CD4-positive, alpha-beta T cell treated with Interleukin-1 beta for 1 hour (primary cell): Measurements from ENCODE around the gene CYP2D6.
"Not testable (repeated sequence)": the region's sequence is repeated elsewhere in the genome, so short reads cannot be mapped to it uniquely, and the experiment has no call there.

Experiments used
- DNase-seq, 2 donors: peaks; one replicate each; pipeline ENCODE4 v3.0.0-alpha.2; 2020 to 2022

Gene CYP2D6

DNA sequence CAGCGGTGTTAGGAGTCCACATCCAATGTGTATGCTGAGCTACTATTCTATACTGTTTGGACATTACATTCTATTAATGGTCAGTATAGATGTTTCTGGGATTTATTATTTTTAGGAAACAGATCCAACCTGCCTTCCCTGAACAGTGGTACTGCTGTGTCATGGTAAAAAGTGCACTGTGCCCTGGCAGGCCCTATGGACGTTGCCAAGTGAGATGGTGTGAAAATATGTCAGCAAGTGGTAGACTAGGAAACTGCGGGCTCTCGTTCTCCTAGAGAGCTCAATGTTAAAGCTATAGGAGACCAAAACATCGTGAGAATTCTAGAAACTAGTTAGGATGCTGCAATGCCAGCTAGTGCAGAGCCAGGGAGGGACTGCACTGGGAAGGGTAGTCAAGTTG, 26.0 kb upstream of the CYP2D6 start:
- no peak for DNase-seq

DNA sequence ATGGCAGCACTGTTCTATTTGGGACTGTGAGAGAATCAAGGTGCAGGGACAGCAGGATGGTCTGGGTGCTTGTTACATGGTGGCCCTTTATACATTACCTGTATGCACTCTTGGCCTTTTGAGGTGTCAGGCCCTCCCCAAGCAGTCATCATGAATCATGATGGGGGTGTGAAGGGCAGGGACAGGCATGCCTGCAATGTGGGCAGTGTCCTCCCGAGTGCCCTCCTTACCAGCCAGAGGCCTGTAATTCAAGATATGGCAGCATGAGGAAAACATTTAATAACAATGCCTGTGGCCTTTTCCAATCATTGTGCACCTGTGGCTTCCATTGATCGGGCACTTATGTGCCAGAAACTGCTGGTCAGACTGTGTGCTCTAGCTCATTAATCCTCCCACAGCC, 25.5 kb upstream of the CYP2D6 start:
- DNase-seq = no peak

DNA sequence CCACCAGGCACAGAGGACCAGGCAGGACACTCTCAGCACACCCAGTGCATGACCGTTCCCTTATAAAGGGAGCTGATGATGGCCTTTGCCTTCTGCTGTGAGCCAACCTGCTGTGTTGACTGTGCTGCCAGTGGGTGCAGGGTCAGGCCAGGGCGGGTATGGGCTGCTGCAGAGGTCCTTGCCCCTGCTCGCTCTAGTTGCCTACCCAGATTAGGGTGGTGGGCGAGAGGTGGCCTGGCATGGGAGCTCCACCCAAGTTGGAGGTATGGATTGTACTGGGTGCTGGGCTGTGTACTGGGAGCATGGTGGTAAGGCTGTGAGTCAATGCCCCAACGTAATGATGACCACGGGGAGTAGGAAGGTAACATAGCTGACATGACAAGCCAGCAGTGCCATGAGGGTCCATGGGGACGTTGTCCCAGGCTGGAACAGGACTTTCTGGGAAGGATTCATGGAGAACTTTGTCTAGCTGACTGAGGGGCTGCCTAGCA, 24.5 kb upstream of the CYP2D6 start:
- DNase-seq = no peak

DNA sequence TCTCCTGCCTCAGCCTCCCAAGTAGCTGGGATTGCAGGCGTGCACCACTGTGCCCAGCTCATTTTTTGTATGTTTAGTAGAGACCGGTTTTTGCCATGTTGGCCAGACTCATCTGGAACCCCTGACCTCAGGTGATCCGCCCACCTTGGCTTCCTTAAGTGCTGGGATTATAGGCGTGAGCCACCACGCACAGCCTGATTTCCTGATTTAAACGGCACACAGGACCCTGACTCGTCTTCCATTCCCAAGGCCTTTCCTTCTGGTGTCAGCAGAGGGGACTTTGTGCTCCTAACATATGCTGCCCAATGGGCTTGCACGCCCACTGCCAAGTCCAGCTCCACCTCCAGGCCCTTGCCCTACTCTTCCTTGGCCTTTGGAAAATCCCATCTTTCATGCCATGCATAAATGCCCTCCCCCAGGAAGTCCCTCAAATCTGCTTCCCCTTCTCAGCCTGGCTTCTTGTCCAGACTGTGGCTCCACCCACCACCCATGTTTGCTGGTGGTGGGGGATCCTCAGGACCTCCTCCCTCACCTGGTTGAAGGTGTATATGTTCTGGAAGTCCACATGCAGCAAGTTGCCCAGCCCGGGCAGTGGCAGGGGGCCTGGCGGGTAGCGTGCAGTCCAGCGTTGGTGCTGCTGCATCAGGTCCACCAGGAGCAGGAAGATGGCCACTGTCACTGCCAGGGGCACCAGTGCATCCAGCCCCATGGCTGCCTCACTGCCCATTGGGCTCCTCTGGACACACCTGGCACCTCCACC, 23.9 kb upstream of the CYP2D6 start:
- no peak for DNase-seq

DNA sequence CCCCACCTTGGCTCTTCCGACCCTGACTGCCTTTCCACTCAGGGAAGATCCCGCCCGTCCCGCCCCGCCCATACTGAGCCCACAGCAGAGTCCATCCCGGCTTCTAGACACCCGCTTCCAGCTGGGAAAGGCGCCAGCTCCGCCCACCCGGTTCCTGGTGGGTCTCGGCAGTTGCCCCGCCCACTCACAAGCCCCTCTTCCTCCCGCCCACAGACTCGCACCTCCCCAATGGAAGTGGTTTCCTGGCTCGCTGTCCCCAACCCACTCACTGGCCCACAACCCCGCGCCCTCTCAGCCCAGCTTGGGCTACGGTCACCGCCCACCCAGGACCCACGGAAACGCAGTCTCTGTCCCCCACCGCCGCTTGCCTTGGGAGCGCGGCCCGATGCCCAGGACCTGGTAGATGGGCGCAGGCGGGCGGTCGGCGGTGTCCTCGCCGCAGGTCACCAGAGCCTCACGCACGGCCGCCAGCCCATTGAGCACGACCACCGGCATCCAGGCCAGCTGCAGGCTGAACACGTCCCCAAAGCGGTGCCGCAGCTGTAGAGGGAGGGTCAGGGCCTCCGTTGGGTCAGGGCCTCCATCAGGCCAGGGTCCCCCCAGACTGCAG, 22.2 kb upstream of the CYP2D6 start:
- no peak for DNase-seq

DNA sequence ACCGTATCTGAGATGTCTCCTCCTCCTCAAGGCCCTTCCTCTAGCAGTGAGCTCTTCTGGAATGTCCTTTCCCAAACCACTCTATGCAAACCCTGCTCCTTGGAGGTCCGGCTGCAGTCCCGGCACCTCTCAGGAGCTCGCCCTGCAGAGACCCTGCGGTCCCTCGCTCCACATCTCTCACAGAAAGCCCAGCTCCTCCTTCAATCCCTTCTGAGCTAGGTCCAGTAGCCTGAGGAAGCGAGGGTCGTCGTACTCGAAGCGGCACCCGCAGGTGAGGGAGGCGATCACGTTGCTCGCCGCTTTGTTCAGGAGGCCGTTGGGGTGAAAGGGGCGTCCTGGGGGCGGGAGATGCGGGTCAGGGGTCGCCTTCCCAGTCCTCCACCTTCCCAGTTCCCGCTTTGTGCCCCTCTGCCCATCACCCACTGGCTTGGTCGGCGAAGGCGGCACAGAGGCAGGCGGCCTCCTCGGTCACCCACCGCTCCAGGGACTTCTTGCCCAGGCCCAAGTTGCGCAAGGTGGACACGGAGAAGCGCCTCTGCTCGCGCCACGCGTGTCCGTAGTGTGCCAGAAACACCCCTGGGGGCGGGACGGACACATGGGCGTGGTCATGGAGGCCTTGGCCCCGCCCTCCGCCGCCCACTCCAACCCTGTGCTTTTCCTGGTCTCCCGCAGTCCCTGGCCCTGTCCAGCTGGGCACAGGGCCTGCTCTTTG, 21.5 kb upstream of the CYP2D6 start:
- no peak for DNase-seq

DNA sequence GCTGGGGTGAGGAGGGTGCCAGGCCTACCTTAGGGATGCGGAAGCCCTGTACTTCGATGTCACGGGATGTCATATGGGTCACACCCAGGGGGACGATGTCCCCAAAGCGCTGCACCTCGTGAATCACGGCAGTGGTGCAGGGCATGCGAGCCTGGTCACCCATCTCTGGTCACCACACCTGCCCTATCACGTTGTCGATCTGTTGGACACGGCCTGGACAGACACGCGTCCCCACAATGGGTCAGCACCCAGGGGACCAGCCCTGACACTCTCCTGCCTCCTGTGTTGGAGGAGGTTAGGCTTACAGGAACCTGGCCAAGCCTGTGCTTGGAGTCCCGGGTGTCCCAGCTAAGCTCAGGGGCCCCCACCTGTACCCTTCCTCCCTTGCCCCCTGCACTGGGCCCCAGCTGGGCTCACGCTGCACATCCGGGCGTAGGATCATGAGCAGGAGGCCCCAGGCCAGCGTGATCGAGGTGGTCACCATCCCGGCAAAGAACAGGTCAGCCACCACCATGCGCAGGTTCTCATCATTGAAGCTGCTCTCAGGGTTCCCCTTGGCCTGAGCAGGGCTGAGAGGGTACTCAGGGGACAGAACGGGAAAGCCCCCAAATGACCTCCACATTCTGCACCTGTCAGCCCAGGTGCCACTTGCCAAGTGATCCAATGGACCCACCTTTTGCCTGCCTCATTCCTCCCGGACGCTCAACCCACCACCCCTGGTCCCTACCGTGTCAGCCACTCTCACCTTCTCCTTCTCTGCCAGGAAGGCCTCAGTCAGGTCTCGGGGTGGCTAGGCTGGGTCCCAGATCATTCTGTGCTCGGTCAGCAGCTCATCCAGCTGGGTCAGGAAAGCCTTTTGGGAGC, 20.3 kb upstream of the CYP2D6 start:
- DNase-seq = no peak

DNA sequence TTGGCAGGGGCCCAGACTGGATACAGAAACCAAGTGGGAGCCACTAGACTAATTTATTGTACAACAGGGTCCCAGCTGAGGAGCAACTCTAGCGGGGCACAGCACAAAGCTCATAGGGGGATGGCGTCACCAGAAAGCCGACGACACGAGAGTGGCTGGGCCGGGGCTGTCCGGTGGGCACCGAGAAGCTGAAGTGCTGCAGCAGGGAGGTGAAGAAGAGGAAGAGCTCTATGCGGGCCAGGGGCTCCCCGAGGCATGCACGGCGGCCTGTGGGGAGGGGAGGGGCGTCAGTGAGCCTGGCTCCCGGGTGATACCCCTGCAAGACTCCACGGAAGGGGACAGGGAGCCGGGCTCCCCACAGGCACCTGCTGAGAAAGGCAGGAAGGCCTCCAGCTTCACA, 19.2 kb upstream of the CYP2D6 start:
- not testable (repeated sequence) for DNase-seq

DNA sequence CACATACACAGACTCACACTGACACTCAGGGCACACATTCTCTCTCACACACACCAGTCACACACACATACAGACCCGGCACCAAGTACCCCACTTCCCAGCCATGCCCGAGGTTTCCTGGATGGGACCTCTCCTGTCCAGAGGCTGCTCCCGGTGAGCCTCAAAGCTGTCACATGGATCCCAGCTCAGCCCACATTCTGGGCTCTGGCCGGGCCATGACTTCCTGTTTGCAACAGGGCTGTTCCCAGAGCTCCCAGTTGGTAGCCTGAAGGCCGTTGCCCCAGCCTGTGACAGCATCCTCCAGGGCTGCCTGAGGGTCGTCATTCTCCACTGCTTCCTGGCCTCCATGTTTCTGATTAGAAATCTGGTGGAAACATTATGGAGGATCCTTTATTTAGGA, 14.6 kb upstream of the CYP2D6 start:
- DNase-seq = no peak

DNA sequence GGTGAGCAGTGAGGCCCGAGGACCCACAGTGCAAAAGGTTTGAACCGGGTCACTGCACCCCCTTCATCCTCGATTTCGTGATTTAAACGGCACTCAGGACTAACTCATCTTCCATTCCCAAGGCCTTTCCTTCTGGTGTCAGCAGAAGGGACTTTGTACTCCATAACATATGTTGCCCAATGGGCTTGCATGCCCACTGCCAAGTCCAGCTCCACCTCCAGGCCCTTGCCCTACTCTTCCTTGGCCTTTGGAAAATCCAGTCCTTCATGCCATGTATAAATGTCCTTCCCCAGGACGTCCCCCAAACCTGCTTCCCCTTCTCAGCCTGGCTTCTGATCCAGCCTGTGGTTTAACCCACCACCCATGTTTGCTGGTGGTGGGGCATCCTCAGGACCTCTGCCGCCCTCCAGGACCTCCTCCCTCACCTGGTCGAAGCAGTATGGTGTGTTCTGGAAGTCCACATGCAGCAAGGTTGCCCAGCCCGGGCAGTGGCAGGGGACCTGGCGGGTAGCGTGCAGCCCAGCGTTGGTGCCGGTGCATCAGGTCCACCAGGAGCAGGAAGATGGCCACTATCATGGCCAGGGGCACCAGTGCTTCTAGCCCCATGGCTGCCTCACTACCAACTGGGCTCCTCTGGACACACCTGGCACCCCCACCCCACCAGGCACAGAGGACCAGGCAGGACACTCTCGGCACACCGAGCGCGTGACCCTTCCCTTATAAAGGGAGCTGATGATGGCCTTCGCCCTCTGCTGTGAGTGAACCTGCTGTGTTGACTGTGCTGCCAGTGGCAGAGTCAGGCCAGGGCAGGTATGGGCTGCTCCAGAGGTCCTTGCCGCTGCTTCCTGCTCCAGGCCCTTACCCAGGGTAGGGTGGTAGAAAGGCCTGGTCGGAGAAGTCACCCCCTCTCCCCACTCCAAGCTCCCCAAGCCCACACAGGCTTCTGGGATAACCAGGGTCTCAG, 13.5 kb upstream of the CYP2D6 start:
- DNase-seq = not testable (repeated sequence)

DNA sequence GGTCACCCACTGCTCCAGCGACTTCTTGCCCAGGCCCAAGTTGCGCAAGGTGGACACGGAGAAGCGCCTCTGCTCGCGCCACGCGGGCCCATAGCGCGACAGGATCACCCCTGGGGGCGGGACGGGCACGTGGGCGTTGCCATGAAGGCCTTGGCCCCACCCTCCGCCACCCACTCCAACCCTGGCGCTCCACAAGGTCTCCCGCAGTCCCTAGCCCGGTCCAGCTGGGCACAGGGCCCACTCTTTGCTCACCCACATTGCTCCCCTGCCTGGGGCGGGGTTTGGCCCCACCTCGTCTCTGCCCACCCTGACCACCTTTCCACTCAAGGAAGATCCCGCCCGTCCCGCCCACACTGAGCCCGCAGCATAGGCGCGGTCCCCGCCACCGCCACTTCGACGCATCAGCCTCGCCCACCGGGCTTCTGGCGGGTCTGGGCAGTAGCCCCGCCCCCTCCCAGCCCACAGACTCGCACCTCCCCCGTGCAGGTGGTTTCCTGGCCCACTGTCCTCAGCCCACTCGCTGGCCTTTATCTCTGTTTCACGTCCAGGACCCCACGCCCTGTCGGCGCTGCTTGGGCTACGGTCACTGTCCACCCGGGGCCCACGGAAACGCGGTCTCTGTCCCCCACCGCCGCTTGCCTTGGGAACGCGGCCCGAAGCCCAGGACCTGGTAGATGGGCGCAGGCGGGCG, 12.3 kb upstream of the CYP2D6 start:
- DNase-seq = no peak

DNA sequence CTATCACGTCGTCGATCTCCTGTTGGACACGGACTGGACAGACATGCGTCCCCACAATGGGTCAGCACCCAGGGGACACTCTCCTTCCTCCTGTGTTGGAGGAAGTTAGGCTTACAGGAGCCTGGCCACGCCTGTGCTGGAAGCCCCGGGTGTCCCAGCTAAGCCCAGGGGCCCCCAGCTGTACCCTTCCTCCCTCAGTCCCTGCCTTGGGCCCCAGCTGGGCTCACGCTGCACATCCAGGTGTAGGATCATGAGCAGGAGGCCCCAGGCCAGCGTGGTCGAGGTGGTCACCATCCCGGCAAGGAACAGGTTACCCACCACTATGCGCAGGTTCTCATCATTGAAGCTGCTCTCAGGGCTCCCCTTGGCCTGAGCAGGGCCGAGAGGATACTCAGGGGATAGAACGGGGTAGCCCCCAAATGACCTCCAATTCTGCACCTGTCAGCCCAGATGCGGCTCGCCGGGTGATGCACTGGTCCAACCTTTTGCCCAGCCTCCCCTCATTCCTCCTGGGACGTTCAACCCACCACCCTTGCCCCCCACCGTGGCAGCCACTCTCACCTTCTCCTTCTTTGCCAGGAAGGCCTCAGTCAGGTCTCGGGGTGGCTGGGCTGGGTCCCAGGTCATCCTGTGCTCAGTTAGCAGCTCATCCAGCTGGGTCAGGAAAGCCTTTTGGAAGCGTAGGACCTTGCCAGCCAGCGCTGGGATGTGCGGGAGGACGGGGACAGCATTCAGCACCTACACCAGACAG, 10.9 kb upstream of the CYP2D6 start:
- not testable (repeated sequence) for DNase-seq

DNA sequence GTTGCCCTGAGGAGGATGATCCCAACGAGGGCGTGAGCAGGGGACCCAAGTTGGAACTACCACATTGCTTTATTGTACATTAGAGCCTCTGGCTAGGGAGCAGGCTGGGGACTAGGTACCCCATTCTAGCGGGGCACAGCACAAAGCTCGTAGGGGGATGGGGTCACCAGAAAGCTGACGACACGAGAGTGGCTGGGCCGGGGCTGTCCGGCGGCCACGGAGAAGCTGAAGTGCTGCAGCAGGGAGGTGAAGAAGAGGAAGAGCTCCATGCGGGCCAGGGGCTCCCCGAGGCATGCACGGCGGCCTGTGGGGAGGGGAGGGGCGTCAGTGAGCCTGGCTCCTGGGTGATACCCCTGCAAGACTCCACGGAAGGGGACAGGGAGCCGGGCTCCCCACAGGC, 9.5 kb upstream of the CYP2D6 start:
- DNase-seq = not testable (repeated sequence)

DNA sequence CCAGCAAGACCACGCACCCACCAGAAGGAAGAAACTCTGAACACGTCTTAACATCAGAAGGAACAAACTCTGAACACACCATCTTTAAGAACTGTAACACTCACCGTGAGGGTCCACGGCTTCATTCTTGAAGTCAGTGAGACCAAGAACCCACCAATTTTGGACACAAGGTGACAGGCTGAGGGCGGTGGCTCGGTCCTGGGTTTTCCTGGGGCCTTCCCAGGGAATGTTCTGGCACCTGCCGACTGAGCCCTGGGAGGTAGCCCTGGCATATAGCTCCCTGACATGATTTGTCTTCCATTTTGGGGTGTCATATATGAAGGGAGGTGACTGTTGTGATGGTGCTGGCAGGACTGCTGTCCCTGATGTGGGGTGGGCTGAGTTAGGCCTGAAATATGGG, 8.9 kb upstream of the CYP2D6 start:
- not testable (repeated sequence) for DNase-seq

DNA sequence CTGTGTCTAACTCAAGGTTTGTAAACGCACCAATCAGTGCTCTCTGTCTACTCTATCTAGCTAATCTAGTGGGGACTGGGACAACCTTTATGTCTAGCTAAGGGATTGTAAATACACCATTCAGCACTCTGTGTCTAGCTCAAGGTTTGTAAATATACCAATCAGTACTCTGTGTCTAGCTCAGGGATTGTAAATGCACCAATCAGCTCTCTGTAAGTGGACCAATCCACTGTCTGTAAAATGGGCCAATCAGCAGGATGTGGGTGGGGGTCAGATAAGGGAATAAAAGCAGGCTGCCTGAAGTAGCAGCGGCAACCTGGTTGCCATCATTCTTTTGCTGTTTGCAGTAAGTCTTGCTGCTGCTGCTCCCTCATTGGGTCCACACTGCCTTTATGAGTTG, 8.4 kb upstream of the CYP2D6 start:
- no peak for DNase-seq

DNA sequence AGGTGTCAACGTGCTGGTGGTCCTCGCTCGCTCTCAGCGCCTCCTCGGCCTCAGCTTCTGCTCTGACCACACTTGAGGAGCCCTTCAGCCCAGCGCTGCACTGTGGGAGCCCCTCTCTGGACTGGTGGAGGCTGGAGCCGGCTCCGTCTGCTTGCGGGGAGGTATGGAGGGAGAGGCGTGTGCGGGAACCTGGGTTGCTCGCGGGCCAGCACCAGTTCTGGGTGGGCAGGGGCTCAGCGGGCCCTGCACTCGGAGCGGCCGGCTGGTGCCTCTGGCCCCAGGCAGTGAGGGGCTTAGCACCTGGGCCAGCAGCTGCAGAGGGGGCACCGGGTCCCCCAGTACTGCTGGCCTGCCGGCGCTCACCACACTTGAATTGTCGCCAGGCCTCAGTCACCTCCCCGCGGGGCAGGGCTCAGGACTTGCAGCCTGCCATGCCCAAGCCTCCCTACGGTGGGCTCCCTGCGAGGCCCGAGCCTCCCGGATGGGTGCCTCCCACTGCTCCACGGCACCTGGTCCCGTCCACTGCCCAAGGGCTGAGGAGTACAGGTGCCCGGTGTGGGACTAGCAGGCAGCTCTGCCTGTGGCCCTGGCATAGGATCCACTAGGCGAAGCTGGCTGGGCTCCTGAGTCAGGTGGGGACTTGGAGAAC, 7.6 kb upstream of the CYP2D6 start:
- no peak for DNase-seq

DNA sequence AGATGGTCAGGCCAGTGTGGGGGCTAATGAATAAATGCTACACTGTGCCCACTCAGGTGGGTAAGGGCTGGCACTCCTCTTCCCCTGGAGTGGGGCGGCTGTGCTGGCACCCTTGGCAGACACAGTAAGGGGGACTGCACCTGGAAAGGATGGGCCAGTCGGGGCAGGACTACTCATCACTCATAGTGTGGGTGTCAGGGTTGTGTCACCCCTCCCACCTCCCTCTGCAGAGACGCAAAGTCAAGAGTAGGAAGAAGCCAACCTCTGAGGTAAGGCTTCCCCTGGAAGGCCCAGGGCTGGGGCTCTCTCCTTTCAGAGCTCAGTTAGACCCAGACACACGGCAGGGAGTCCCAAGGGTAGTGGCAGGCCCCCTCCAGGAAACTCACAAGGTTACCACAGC, 5.1 kb upstream of the CYP2D6 start:
- not testable (repeated sequence) for DNase-seq

DNA sequence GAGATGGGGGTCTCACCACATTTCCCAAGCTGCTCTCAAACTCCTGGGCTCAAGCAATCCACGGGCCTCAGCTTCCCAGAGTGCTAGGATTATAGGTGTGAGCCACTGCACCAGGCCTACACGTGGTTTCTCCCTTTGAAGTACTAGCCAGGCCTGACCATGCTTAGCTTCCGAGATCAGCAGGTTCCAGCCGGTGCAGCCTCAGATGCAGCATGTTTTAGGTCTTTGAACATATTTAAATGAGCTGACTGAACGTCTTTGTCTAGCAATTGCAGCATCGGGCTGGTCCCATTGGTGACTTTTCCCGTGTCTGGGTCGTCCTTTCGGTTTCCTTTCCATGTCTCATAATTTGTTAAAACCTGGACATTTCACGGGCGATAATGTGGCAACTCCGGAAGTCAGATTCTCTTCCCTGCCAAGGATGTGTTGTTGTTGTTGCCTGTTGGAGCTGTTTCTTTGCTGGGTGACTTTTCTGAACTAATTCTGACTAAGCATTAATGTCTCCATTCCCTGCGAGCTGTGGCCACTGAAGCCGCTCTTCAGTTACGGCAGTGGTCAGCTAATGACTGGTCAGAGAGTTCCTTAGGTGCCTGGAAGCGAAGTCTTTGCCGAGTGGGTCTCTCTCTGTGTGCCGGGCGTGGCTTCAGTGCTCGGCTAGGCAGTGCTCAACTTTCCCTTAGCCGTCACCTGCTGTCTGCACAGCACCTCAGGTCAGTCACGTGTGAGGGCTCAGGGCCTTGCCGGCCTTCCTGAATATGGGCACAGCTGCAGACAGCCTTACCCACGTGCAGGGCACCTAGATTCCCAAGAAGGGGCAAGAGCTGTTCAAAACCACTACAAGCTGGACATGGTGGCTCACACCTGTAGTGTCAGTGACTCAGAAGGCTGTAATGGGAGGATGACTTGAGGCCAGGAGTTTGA, 3.8 kb upstream of the CYP2D6 start:
- no peak for DNase-seq

DNA sequence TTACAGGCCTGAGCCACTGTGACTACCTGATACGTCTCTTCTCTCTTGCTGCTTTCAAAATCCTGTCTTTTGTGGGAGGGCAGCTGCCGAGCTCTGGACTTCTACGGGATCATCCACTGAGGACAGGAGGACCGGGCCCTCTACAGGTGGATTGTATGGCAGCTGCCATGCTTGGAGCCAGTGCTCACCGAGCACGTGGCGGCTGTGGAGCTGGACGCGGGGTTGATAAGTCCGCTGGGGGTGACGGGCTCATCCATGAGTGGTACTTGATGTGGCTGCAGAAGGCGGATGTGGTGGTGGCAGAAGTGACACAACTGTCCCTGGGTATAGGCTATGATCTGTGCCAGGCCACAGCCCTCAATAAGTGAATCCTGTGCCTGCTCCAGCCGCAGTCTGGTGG, 1.8 kb upstream of the CYP2D6 start:
- DNase-seq = no peak
